Measurements from ENCODE around the gene DDB1. TPM values are rescaled to one million over a fixed set of nuclear protein-coding genes. Genes with fewer than 3 reads are reported as not detected.

Gene DDB1
- total RNA-seq = 130 TPM

DNA sequence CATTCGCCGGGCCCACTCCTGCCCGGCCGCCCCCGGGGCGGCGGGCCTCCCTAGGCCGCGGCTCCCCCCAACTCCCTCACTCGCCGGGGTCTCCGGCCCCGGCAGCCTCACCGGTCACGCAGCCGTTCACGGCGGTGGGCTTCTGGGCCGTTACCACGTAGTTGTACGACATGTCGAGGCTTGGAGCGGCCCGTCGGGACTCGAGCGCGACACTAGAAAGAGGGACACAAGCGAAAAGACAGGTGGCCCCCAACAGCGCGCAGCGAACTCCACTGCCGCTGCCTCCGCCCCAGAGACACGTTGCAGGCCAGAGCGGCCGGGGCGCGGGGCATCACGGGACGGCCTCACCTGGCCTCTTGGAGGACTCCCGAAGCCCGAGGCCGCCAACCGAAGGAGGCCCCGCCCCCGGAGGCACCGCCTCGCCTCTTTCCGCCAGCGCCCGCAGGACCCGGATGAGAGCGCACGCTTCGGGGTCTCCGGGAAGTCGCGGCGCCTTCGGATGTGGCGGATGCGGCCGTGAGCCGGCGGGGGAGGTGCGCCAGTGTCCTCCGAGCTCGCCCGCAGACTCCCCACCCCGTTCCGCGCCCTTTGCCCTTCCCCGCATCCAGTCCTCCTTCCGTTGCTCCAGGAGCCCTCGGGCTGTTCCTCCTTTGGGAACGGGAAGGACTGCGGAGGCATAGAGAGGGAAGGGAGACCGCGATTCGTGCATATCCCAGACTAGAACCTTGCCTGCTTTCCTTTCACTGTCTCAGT lies at the start of gene DDB1, which contains the start of gene TKFC:
Gene DDB1, minus strand, starts transcription at position 309 of the 753 bp plus-strand sequence. Its CDS starts 137 bp downstream, at position 172.
Gene TKFC, plus strand, starts transcription at position 432 of the 753 bp plus-strand sequence. CDS start 1,501 bp downstream, outside the sequence.
- Histone ChIP-seq H3K4me3 (peak within 1 kb of the TSS; percentile 97 to 98), H3K9me3 (no peaks in the 10 kb centered on the region), H3K27ac (peak within 1 kb of the TSS; percentile 92 to 93), H3K36me3 (peaks cover 3 to 18% of the 10 kb centered on the region in 2 donors), H3K27me3 (no peaks in the 10 kb centered on the region), H3K4me1 (peaks cover 0 to 20% of the 10 kb centered on the region in 2 donors)
- peak; percentile 72 to 97 for DNase-seq (ENCODE audit: low spot score in 2 of 2)
- TF ChIP-seq, protein P1, sequence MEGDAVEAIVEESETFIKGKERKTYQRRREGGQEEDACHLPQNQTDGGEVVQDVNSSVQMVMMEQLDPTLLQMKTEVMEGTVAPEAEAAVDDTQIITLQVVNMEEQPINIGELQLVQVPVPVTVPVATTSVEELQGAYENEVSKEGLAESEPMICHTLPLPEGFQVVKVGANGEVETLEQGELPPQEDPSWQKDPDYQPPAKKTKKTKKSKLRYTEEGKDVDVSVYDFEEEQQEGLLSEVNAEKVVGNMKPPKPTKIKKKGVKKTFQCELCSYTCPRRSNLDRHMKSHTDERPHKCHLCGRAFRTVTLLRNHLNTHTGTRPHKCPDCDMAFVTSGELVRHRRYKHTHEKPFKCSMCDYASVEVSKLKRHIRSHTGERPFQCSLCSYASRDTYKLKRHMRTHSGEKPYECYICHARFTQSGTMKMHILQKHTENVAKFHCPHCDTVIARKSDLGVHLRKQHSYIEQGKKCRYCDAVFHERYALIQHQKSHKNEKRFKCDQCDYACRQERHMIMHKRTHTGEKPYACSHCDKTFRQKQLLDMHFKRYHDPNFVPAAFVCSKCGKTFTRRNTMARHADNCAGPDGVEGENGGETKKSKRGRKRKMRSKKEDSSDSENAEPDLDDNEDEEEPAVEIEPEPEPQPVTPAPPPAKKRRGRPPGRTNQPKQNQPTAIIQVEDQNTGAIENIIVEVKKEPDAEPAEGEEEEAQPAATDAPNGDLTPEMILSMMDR (IDR thresholded peaks at IDR 0.05) = no peak
- intact Hi-C loops (cut with DNase I) = loop anchor here (2.0 kb wide), 1 partner anchor 96 kb away; the partner anchor contains the start of gene CPSF7

- intact Hi-C loops (cut with DNase I) = no loop called here
- peaks cover 0 to 17% of the 10 kb centered on the region in 2 donors for H3K4me1 ChIP-seq
- no peak for DNase-seq (ENCODE audit: low spot score in 2 of 2)
- no peaks in the 10 kb centered on the region for H3K27me3 ChIP-seq
- H3K4me3 ChIP-seq = no peak overlapping the region
- TF ChIP-seq, protein P1 (IDR thresholded peaks at IDR 0.05) = no peak
- no peak overlapping the region for H3K27ac ChIP-seq
- H3K9me3 ChIP-seq = no peaks in the 10 kb centered on the region
- H3K36me3 ChIP-seq = no peaks in the 10 kb centered on the region
Measured at GRCh38 chr11:61380884-61381283, 48.0 kb upstream of the DDB1 start.

DNA sequence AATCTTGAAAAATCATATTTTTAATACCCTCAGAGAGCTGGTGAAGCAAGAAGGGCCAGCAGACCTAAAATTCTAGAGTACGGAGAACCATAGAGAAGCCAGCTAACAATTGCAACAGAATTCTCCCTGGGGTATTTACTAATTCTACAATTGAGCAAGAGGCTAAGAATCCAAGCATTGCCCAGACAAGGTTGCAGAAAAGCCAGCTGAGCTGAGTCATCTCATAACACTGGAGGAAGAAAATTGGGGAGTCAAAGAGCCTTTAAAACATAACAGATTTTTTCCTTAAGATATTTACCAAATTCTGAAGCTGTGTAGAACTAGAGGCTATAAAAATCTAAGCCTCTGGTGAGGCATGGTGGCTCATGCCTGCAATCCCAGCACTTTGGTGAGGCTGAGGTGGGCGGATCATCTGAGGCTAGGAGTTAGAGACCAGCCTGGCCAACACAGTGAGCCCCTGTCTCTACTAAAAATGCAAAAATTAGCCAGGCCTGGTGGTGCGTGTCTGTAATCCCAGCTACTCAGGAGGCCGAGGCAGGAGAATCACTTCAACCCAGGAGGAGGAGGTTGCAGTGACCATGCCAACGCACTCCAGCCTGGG lies 45.9 kb upstream of the DDB1 start:
- intact Hi-C loops (cut with DNase I) = loop anchor here (1.0 kb wide), 1 partner anchor 17 kb away; the partner anchor contains the start of gene TMEM138
- Histone ChIP-seq H3K4me3 (no peak overlapping the region), H3K27me3 (no peaks in the 10 kb centered on the region), H3K27ac (peak overlapping the region; percentile 81 to 88), H3K4me1 (peaks cover 0 to 15% of the 10 kb centered on the region in 2 donors), H3K9me3 (no peaks in the 10 kb centered on the region), H3K36me3 (no peaks in the 10 kb centered on the region)
- TF ChIP-seq, protein P1 (IDR thresholded peaks at IDR 0.05) = no peak
- peak in 1 of 2 donors; percentile 85 for DNase-seq (ENCODE audit: low spot score in 2 of 2)

- no peak for DNase-seq (ENCODE audit: low spot score in 2 of 2)
- peak overlapping the region; percentile 44 to 88 for H3K27ac ChIP-seq
Measured at GRCh38 chr11:61377461-61378160, 44.7 kb upstream of the DDB1 start.

DNA sequence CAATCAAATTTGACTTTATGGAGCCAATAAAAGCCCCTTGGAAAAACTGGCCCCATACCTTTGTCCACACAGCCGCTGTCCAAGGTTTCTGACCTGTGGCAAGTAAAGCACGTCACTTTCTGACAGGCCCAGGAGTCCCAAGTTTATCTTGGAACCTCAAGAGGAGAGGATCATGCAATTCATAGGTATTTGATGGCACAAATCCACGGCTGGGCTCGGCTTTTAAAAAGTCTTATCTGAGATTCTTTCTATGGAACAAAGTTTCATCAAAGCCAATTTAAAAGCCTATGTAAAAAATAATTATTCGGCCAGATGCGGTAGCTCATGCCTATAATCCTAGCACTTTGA lies 42.8 kb upstream of the DDB1 start:
- no peak overlapping the region for H3K4me3 ChIP-seq
- H3K36me3 ChIP-seq = peaks cover 0 to 3% of the 10 kb centered on the region in 2 donors
- H3K9me3 ChIP-seq = no peaks in the 10 kb centered on the region
- H3K27ac ChIP-seq = peak overlapping the region in 1 of 2 donors; percentile 19
- no peaks in the 10 kb centered on the region for H3K27me3 ChIP-seq
- TF ChIP-seq, protein P1 (IDR thresholded peaks at IDR 0.05) = no peak
- peaks cover 0 to 15% of the 10 kb centered on the region in 2 donors for H3K4me1 ChIP-seq
- no peak for DNase-seq (ENCODE audit: low spot score in 2 of 2)
- intact Hi-C loops (cut with DNase I) = no loop called here

More at GRCh38 chr11:61377461-61378160, 44.7 kb upstream of the DDB1 start:
- Histone ChIP-seq H3K9me3 (no peaks in the 10 kb centered on the region), H3K4me3 (no peak overlapping the region), H3K36me3 (no peaks in the 10 kb centered on the region), H3K4me1 (peaks cover 0 to 15% of the 10 kb centered on the region in 2 donors), H3K27me3 (no peaks in the 10 kb centered on the region)
- intact Hi-C loops (cut with DNase I) = loop anchor here (1.0 kb wide), 1 partner anchor 15 kb away; the partner anchor contains the start of gene TMEM138
- TF ChIP-seq, protein P1 (IDR thresholded peaks at IDR 0.05) = no peak

Measured in ascending aorta (tissue), 2 donors.